Brain microvascular endothelial cell (primary cell): ENCODE measurements around the gene INVS.
A peak's percentile ranks its signal among the peaks of the same experiment; 100 is the strongest.

Source experiments
- DNase-seq: peaks from one replicate; pipeline ENCODE4 v3.0.0-alpha.2; 2020
- H3K27ac ChIP-seq: fragments of 250-450 bp; sonication (Bioruptor Pico); 2 replicates; pipeline ENCODE4 v1.5.1; 2020; ENCODE audit warnings: mild to moderate bottlenecking, moderate library complexity
- H3K27me3 ChIP-seq: fragments of 250-450 bp; sonication (Bioruptor Pico); replicated peaks from 2 replicates; pipeline ENCODE4 v1.5.1; 2020; ENCODE audit warnings: mild to moderate bottlenecking
- H3K36me3 ChIP-seq: fragments of 250-450 bp; sonication (Bioruptor Pico); replicated peaks from 2 replicates; pipeline ENCODE4 v1.5.1; 2020; ENCODE audit warnings: mild to moderate bottlenecking
- H3K4me3 ChIP-seq: 2 replicates; pipeline ENCODE4 v1.5.1; 2011; ENCODE audit warnings: low read depth, mild to moderate bottlenecking, control low read depth, low read length, moderate library complexity
- CTCF ChIP-seq: IDR thresholded peaks from 2 replicates; pipeline ENCODE4 v1.5.1; 2011; ENCODE audit warnings: low read depth, mild to moderate bottlenecking, moderate library complexity, low read length, control low read depth, inconsistent platforms; ENCODE audit errors: missing control alignments
- in situ Hi-C: cut with HindIII; loops from 2 replicates; pipeline ENCODE4 v1.10.0; 2017; ENCODE audit warnings: low sequenced_read_pairs, low pct_ligation_motif_present

Gene INVS

DNA sequence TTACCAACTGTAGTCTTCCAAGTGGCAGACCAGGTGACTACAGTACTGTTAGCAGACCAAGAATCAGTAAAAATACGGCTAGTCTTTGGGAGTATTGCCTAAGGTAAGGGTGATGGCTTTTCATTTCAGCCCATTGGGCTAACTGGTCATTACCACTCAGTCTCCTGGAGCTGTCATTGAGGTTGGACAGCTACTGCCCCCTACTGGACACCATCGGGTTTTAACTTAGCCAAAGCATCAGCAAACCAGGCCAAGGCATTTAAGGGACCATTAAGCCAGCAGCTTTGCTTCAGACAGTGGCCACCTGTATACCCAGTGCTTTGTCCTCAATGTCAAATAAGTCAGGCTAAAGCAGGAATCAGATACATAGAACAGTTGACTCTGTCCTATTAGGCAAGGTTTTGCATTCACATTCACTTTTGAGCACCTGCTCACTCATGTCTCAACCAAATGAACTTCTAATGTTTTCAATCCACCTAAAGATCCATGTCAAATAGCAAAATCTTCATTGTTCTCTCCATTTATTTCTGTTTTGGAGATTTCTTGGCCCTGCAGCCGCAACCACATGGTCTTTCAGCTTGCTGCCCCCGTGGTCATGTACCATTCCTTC is 117.2 kb downstream of the INVS start:
- in situ Hi-C loops, result no loop called here
- no peak overlapping the region for H3K27ac ChIP-seq
- peak; percentile 81 for TF ChIP-seq CTCF
- no peak overlapping the region for H3K4me3 ChIP-seq
- H3K27me3 ChIP-seq, result no peaks in the 10 kb centered on the region
- H3K36me3 ChIP-seq, result no peaks in the 10 kb centered on the region
- DNase-seq, result peak; percentile 57

DNA sequence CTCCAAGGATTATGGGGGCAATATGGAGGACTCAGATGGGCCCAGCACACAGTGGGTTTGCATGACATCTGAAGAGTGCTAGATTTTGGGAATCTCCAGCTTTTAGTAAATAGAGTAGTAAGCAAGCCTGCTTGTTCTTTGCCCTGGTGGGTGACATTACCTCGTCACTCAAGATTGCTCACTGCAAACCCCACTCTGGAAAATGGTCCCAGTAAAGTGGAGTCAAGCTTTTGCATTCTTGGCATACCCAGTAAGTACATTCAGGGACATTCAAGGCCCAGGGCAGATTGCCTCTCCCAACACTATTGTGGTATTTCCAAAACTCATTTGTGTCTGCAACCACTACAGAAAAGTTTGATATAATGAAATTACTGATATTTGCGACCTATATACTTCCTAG is 118.5 kb downstream of the INVS start:
- no peak overlapping the region for H3K4me3 ChIP-seq
- H3K27me3 ChIP-seq, result no peaks in the 10 kb centered on the region
- in situ Hi-C loops, result no loop called here
- no peak for TF ChIP-seq CTCF
- no peak for DNase-seq
- H3K27ac ChIP-seq, result no peak overlapping the region
- H3K36me3 ChIP-seq, result no peaks in the 10 kb centered on the region

DNA sequence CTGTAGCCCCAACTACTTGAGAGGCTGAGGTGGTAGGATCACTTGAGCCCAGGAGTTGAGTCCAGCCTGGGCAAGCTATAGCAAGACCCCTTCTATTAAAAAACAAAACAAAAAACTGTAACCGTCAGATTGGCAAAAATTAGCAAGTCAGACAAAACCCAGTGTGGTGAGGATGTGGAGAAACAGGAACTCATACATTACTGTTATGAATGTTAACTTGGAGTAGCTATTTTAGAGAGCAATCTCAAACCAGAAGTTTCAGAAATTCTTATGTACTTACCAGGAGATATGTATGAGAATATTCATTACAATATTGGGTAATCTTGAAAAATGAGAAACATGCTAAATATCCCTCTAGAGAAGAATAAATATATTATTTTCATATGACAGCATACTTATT is 120.3 kb downstream of the INVS start:
- Histone ChIP-seq H3K36me3 (no peaks in the 10 kb centered on the region), H3K4me3 (no peak overlapping the region), H3K27me3 (no peaks in the 10 kb centered on the region), H3K27ac (no peak overlapping the region)
- in situ Hi-C loops, result no loop called here
- no peak for DNase-seq
- TF ChIP-seq CTCF, result no peak

DNA sequence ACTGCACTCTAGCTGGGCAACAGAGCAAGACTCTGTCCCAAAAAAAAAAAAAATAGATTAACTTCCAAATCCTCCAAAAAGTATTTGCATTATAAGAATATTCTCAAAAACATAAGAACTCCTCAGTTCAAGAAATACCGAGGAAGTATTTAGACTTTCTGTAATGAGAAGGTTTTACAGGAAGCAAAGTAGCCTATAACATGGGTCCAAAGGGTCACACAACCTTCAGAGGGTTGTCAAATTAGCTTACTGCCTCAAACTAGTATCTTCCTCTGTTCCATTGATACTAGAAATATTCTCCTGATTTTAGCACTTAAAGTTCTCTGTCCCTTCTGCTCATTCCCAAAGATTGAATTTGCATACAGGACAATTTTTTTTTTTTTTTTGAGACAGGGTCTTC is 121.9 kb downstream of the INVS start:
- Histone ChIP-seq H3K27ac (no peak overlapping the region), H3K27me3 (no peaks in the 10 kb centered on the region), H3K36me3 (no peaks in the 10 kb centered on the region), H3K4me3 (no peak overlapping the region)
- no peak for DNase-seq
- in situ Hi-C loops, result no loop called here
- no peak for TF ChIP-seq CTCF

GRCh38 chr9:100221538-100221937 is 122.5 kb downstream of the INVS start:
- H3K4me3 ChIP-seq, result no peak overlapping the region
- H3K27me3 ChIP-seq, result no peaks in the 10 kb centered on the region
- H3K27ac ChIP-seq, result no peak overlapping the region
- no peak for DNase-seq
- TF ChIP-seq CTCF, result no peak
- in situ Hi-C loops, result no loop called here
- no peaks in the 10 kb centered on the region for H3K36me3 ChIP-seq

- in situ Hi-C loops, result no loop called here
- peak; percentile 42 for TF ChIP-seq CTCF
Measured at GRCh38 chr9:100222674-100223073, 123.6 kb downstream of the INVS start.

More at GRCh38 chr9:100222674-100223073, 123.6 kb downstream of the INVS start:
- Histone ChIP-seq H3K27ac (no peak overlapping the region), H3K4me3 (no peak overlapping the region), H3K27me3 (no peaks in the 10 kb centered on the region), H3K36me3 (no peaks in the 10 kb centered on the region)
- DNase-seq, result no peak
